ENCODE data around the gene CEP112.

CEP112 gene

GRCh38 chr17:65994679-65995078, 197.3 kb downstream of the CEP112 start:
- TF ChIP-seq CTCF (IDR thresholded peaks at IDR 0.05; ENCODE audit: insufficient read depth, low read length, missing control alignments), result no peak
- H3K4me3 ChIP-seq (ENCODE audit: low read depth, low read length), result no peak overlapping the region
- POLR2A ChIA-PET, result no interaction called here
- CTCF ChIA-PET, result no interaction called here
- DNase-seq (ENCODE audit: low read depth, low spot score), result no peak

DNA sequence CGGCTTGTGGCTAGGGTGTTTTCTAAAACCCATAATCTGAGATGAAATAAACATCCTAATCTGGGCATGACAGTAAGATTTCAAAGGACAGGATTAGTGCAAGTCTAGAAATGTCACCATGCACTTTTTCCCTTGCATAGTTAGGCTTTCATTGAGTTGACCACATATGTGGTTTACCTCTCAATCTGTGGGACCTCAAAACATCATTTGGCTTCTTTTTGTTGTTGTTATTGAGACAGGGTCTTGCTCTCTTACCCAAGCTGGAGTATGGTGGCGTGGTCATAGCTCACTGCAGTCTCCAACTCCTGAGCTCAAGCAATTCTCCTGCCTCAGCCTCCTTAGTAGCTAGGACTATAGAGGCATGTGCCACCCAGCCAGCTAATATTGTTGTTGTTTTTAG, 197.8 kb downstream of the CEP112 start:
- TF ChIP-seq CTCF (IDR thresholded peaks at IDR 0.05; ENCODE audit: insufficient read depth, low read length, missing control alignments), result no peak
- no peak overlapping the region for H3K4me3 ChIP-seq (ENCODE audit: low read depth, low read length)
- POLR2A ChIA-PET, result no interaction called here
- CTCF ChIA-PET, result no interaction called here
- DNase-seq (ENCODE audit: low read depth, low spot score), result no peak

- no peak for DNase-seq (ENCODE audit: low read depth, low spot score)
- no peak overlapping the region for H3K4me3 ChIP-seq (ENCODE audit: low read depth, low read length)
- no peak for TF ChIP-seq CTCF (IDR thresholded peaks at IDR 0.05; ENCODE audit: insufficient read depth, low read length, missing control alignments)
- ChIA-PET POLR2A (no interaction called here), CTCF (no interaction called here)
Observed at GRCh38 chr17:65990593-65990992, 201.3 kb downstream of the CEP112 start.

DNA sequence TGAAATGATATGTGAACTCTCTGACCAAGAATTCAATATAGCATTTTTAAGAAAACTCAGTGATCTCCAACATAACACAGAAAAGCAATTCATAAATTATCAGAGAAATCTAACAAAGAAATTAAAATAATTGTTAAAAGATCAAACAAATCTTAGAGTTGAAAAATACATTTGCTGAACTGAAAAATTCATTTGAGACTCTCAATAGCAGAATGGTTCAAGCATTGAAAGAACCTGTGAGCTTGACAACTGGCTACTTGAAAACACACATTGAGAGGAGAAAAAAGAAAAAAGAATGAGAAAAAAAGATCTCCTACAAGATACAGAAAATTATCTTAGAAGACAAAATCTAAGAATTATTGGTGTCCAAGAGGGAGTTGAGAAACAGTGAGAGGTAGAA, 203.5 kb downstream of the CEP112 start:
- TF ChIP-seq CTCF (IDR thresholded peaks at IDR 0.05; ENCODE audit: insufficient read depth, low read length, missing control alignments), result no peak
- CTCF ChIA-PET, result interaction anchor here (1.5 to 4.1 kb wide), 4 partner anchors 9 to 756 kb away, joined by 5 to 29 read pairs (median 14); no protein-coding TSS in a partner anchor
- no peak overlapping the region for H3K4me3 ChIP-seq (ENCODE audit: low read depth, low read length)
- DNase-seq (ENCODE audit: low read depth, low spot score), result no peak
- POLR2A ChIA-PET, result no interaction called here

DNA sequence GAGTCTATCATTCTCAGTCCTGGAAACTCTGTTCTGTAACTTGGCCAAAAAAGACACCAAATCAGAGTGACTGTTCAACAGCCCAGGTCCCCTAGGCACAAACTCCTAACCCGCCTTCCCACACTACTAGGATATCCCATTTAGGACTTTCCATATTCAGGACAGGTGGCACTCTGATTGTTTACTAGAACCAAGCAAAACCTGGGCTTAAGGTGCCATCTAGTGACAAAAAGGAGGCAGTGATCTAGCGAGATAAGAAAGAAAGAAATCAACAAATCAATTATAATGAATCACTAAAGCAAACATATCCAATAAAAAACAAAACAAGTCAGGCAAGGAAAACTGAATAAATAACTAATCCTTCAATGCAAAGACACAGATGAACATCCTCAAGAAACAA, 203.9 kb downstream of the CEP112 start:
- no peak for DNase-seq (ENCODE audit: low read depth, low spot score)
- POLR2A ChIA-PET, result no interaction called here
- CTCF ChIA-PET, result interaction anchor here (0.8 to 4.1 kb wide), 7 partner anchors 9 to 756 kb away, joined by 3 to 29 read pairs (median 8); no protein-coding TSS in a partner anchor
- TF ChIP-seq CTCF (IDR thresholded peaks at IDR 0.05; ENCODE audit: insufficient read depth, low read length, missing control alignments), result peak; percentile 36
- H3K4me3 ChIP-seq (ENCODE audit: low read depth, low read length), result no peak overlapping the region

GRCh38 chr17:65985571-65985970, 206.4 kb downstream of the CEP112 start:
- TF ChIP-seq CTCF (IDR thresholded peaks at IDR 0.05; ENCODE audit: insufficient read depth, low read length, missing control alignments), result no peak
- H3K4me3 ChIP-seq (ENCODE audit: low read depth, low read length), result no peak overlapping the region
- DNase-seq (ENCODE audit: low read depth, low spot score), result no peak
- CTCF ChIA-PET, result interaction anchor here (0.8 to 4.1 kb wide), 3 partner anchors 692 to 753 kb away, joined by 3 to 29 read pairs (median 5); no protein-coding TSS in a partner anchor
- POLR2A ChIA-PET, result no interaction called here
